Gastroesophageal sphincter (tissue), 4 donors: ENCODE data around the gene KHDRBS2. TPM values are rescaled to one million over a fixed set of nuclear protein-coding genes. Genes with fewer than 3 reads are reported as not detected.

Experiments used
- ATAC-seq: fragments of 150-250 bp; one replicate; pipeline ENCODE4 v1.9.1; 2016; ENCODE audit warnings: mild to moderate bottlenecking, moderate library complexity
- H3K27ac ChIP-seq, 4 donors: fragments of 200-600 bp; sonication (generic) in 3 of 4; 1 replicate in 3 of 4; 2 replicates in 1 of 4; pipeline ENCODE4 v1.5.1; 2016 to 2019
- H3K27me3 ChIP-seq: fragments of 200-600 bp; sonication (generic); one replicate; pipeline ENCODE4 v1.5.1; 2019
- H3K36me3 ChIP-seq, 2 donors: fragments of 200-600 bp; sonication (generic); one replicate each; pipeline ENCODE4 v1.5.1; 2019; ENCODE audit warnings: control low read depth in 1 of 2
- H3K4me1 ChIP-seq, 3 donors: fragments of 200-600 bp; sonication (generic); 1 replicate in 2 of 3; 2 replicates in 1 of 3; pipeline ENCODE4 v1.5.1; 2016 to 2019; ENCODE audit warnings: control low read depth in 2 of 3
- H3K4me3 ChIP-seq, 2 donors: fragments of 200-600 bp; sonication (generic); one replicate each; pipeline ENCODE4 v1.5.1; 2019; ENCODE audit warnings: mild to moderate bottlenecking in 1 of 2, moderate library complexity in 1 of 2
- H3K9me3 ChIP-seq, 3 donors: fragments of 200-600 bp; sonication (generic); one replicate each; pipeline ENCODE4 v1.5.1; 2017 to 2019; ENCODE audit warnings: control low read depth in 2 of 3
- CTCF ChIP-seq, 4 experiments: fragments of 200-600 bp in 2 of 4; fragments of 450-650 bp in 2 of 4; sonication (generic) in 1 of 4; IDR thresholded peaks; one replicate each; pipeline ENCODE4 v1.5.1; 2017 to 2019; ENCODE audit warnings: antibody characterized with exemption in 4 of 4, mild to moderate bottlenecking in 2 of 4, moderate library complexity in 2 of 4
- EP300 ChIP-seq: sonication (generic); formaldehyde crosslinking; IDR thresholded peaks from one replicate; pipeline ENCODE4 v1.6.1; 2017; ENCODE audit warnings: antibody characterized with exemption, mild to moderate bottlenecking
- POLR2A ChIP-seq, 2 donors: fragments of 450-650 bp; IDR thresholded peaks; one replicate each; pipeline ENCODE4 v1.6.1; 2017; ENCODE audit warnings: antibody characterized with exemption in 2 of 2, mild to moderate bottlenecking in 2 of 2, moderate library complexity in 1 of 2
- POLR2AphosphoS5 ChIP-seq: sonication (generic); formaldehyde crosslinking; IDR thresholded peaks from one replicate; pipeline ENCODE4 v1.6.1; 2017; ENCODE audit warnings: antibody characterized with exemption
- WGBS, 2 donors: methylation state at CpG; one replicate each; pipeline ENCODE4 v1.1.5; 2018; ENCODE audit warnings: low coverage in 1 of 2; 5-methylcytosine and 5-hydroxymethylcytosine counted together
- total RNA-seq, 4 donors: library from RNA; depleted of rRNA; stranded (reverse); fragments of >200 nt; gene quantifications; one replicate each; pipeline ENCODE4 v1.1.0, GENCODE V29; 2016

KHDRBS2 gene
- total RNA-seq, 4 donors from 2014 or later = 0.62 to 0.81 TPM; not detected in 2

- no peak overlapping the region for H3K4me3 ChIP-seq
- H3K9me3 ChIP-seq = no peaks in the 10 kb centered on the region
- ATAC-seq = no peak
- TF ChIP-seq EP300 (no peak), POLR2AphosphoS5 (no peak), CTCF (IDR thresholded peaks at IDR 0.05) (no peak), POLR2A (IDR thresholded peaks at IDR 0.05) (no peak)
- H3K4me1 ChIP-seq = no peaks in the 10 kb centered on the region
- H3K27ac ChIP-seq = no peak overlapping the region
- H3K27me3 ChIP-seq = no peaks in the 10 kb centered on the region
- WGBS, 2 donors = 75 to 86% methylated on average over 3 of the region's 3 CpGs
- H3K36me3 ChIP-seq = no peaks in the 10 kb centered on the region
Observed at GRCh38 chr6:62059901-62060300, 226.1 kb downstream of the KHDRBS2 start.

GRCh38 chr6:62057300-62057699, 228.7 kb downstream of the KHDRBS2 start:
- Histone ChIP-seq H3K27ac (no peak overlapping the region), H3K27me3 (no peaks in the 10 kb centered on the region), H3K9me3 (no peaks in the 10 kb centered on the region), H3K4me1 (no peaks in the 10 kb centered on the region), H3K36me3 (no peaks in the 10 kb centered on the region), H3K4me3 (no peak overlapping the region)
- no peak for TF ChIP-seq POLR2AphosphoS5
- ATAC-seq = no peak

- ATAC-seq = no peak
- H3K4me3 ChIP-seq = no peak overlapping the region
- no peaks in the 10 kb centered on the region for H3K4me1 ChIP-seq
- 89 to 100% methylated on average over 2 of the region's 2 CpGs for WGBS, 2 donors
- H3K36me3 ChIP-seq = no peaks in the 10 kb centered on the region
- H3K27me3 ChIP-seq = no peaks in the 10 kb centered on the region
- TF ChIP-seq CTCF (IDR thresholded peaks at IDR 0.05) (no peak), POLR2A (IDR thresholded peaks at IDR 0.05) (no peak), POLR2AphosphoS5 (no peak), EP300 (no peak)
- no peak overlapping the region for H3K27ac ChIP-seq
- no peaks in the 10 kb centered on the region for H3K9me3 ChIP-seq
Observed at GRCh38 chr6:62045502-62045901, 240.5 kb downstream of the KHDRBS2 start.

GRCh38 chr6:62043084-62043483, 242.9 kb downstream of the KHDRBS2 start:
- Histone ChIP-seq H3K4me3 (no peak overlapping the region), H3K27ac (no peak overlapping the region), H3K4me1 (no peaks in the 10 kb centered on the region), H3K36me3 (no peaks in the 10 kb centered on the region), H3K27me3 (no peaks in the 10 kb centered on the region), H3K9me3 (no peaks in the 10 kb centered on the region)
- TF ChIP-seq POLR2AphosphoS5 (no peak), POLR2A (IDR thresholded peaks at IDR 0.05) (no peak), EP300 (no peak), CTCF (IDR thresholded peaks at IDR 0.05) (no peak)
- no peak for ATAC-seq

- Histone ChIP-seq H3K9me3 (no peaks in the 10 kb centered on the region), H3K4me1 (no peaks in the 10 kb centered on the region)
Observed at GRCh38 chr6:62042429-62042828, 243.6 kb downstream of the KHDRBS2 start.

More at GRCh38 chr6:62042429-62042828, 243.6 kb downstream of the KHDRBS2 start:
- no peaks in the 10 kb centered on the region for H3K36me3 ChIP-seq
- TF ChIP-seq POLR2AphosphoS5 (no peak), EP300 (no peak), CTCF (IDR thresholded peaks at IDR 0.05) (no peak), POLR2A (IDR thresholded peaks at IDR 0.05) (no peak)
- H3K4me3 ChIP-seq = no peak overlapping the region
- ATAC-seq = no peak
- no peak overlapping the region for H3K27ac ChIP-seq
- no peaks in the 10 kb centered on the region for H3K27me3 ChIP-seq
